Common myeloid progenitor, CD34-positive (primary cell): ENCODE data around the gene ADAMTS14.
A peak's percentile ranks its signal among the peaks of the same experiment; 100 is the strongest.
"Not testable (repeated sequence)": the region's sequence is repeated elsewhere in the genome, so short reads cannot be mapped to it uniquely, and the experiment has no call there.

Source experiments
- CTCF ChIA-PET: fragments of 350-600 bp; sonication (Branson Sonifier 250); formaldehyde crosslinking; loops from one replicate; lab custom pipeline; 2021; ENCODE audit warnings: antibody characterized with exemption; lab: Charles Lee
- POLR2A ChIA-PET: fragments of 350-600 bp; sonication (Branson Sonifier 250); formaldehyde crosslinking; loops from one replicate; lab custom pipeline; 2021; ENCODE audit warnings: antibody characterized with exemption; lab: Charles Lee
- DNase-seq, 3 donors: peaks; one replicate each; pipeline versions ENCODE4 v3.0.0 to v3.0.0-alpha.2; 2013
- H3K27ac ChIP-seq, 2 experiments: 1 replicate in 1 of 2; 2 replicates in 1 of 2; pipeline ENCODE4 v1.7.0; 2013; ENCODE audit warnings: inconsistent platforms in 2 of 2, low read length in 2 of 2, mild to moderate bottlenecking in 2 of 2, low read depth in 1 of 2, moderate library complexity in 1 of 2; ENCODE audit not compliant: severe bottlenecking in 2 of 2, insufficient read depth in 1 of 2, poor library complexity in 1 of 2
- H3K27me3 ChIP-seq, 5 experiments: replicated peaks in 2 of 5; 1 replicate in 3 of 5; 2 replicates in 2 of 5; pipeline versions ENCODE4 v1.6.1 to v1.7.0; 2013; ENCODE audit warnings: low read length in 4 of 5, mild to moderate bottlenecking in 2 of 5, moderate library complexity in 2 of 5, inconsistent platforms in 1 of 5; ENCODE audit not compliant: insufficient read depth in 5 of 5, control insufficient read depth in 4 of 5
- H3K36me3 ChIP-seq, 4 experiments: 1 replicate in 2 of 4; 2 replicates in 2 of 4; pipeline versions ENCODE4 v1.6.1 to v1.7.0; 2013; ENCODE audit warnings: low read length in 3 of 4, control low read depth in 1 of 4, mild to moderate bottlenecking in 1 of 4; ENCODE audit not compliant: control insufficient read depth in 4 of 4, insufficient read depth in 4 of 4
- H3K4me1 ChIP-seq, 4 experiments: 1 replicate in 3 of 4; 2 replicates in 1 of 4; pipeline versions ENCODE4 v1.6.1 to v1.7.1; 2013; ENCODE audit warnings: low read length in 3 of 4, mild to moderate bottlenecking in 3 of 4, control low read depth in 1 of 4, inconsistent platforms in 1 of 4, moderate library complexity in 1 of 4; ENCODE audit not compliant: control insufficient read depth in 4 of 4, insufficient read depth in 4 of 4; ENCODE audit errors: control extremely low read depth in 1 of 4
- H3K4me3 ChIP-seq, 7 experiments: 1 replicate in 4 of 7; 2 replicates in 3 of 7; pipeline versions ENCODE4 v1.5.1 to v1.7.0; 2013; ENCODE audit warnings: mild to moderate bottlenecking in 7 of 7, low read length in 6 of 7, moderate library complexity in 6 of 7, inconsistent platforms in 2 of 7, low read depth in 2 of 7, control low read depth in 1 of 7; ENCODE audit not compliant: insufficient read depth in 4 of 7, control insufficient read depth in 1 of 7; ENCODE audit errors: extremely low read depth in 1 of 7
- H3K9me3 ChIP-seq, 5 experiments: 1 replicate in 4 of 5; 2 replicates in 1 of 5; pipeline versions ENCODE4 v1.6.1 to v1.7.1; 2013; ENCODE audit warnings: low read length in 4 of 5, mild to moderate bottlenecking in 2 of 5, inconsistent platforms in 1 of 5, low read depth in 1 of 5, moderate library complexity in 1 of 5; ENCODE audit not compliant: control insufficient read depth in 4 of 5, insufficient read depth in 2 of 5; ENCODE audit errors: control extremely low read depth in 1 of 5
- WGBS: methylation state at CpG from one replicate; pipeline ENCODE4 v1.1.5; 2013; ENCODE audit not compliant: insufficient coverage; 5-methylcytosine and 5-hydroxymethylcytosine counted together

The ADAMTS14 gene

DNA sequence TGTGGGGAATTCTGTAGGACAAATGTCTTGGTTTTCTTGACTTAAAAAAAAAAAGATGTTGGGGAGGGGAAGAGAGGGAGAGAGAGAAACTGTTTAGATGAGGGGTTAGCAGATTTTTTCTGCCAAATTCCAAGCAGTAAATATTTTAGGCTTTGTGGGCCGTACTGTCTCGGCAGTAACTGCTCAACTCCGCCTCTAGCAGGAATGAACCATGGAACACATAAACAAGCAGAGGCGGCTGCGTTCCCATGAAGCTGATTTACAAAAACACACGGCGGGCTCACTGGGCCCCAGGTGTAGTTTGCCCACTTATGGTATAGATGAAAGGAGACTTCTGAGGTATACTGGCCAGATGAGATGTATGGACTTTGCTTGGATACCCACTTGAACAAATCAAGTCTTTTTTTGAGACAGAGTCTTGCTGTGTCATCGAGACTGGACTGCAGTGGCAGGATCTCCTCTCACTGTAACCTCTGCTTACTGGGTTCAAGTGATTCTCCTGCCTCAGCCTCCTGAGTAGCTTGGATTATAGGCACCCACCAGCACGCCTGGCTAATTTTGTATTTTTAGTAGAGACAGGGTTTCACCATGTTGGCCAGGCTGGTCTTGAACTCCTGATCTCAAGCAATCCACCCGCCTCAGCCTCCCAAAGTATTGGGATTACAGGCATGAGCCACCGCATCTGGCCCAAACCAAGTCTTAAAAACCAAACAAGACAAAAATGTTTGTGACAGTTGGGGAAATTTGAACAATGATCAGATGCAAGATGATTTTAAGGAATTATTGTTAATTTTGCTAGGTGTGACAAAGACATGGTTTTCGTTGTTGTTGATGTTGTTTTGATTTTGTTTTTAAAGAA, 9.7 kb upstream of the ADAMTS14 start:
- Histone ChIP-seq H3K36me3 (no peaks in the 10 kb centered on the region), H3K27me3 (peaks cover 0 to 4% (median 0%) of the 10 kb centered on the region in 5 experiments), H3K9me3 (peaks cover 2 to 18% (median 4%) of the 10 kb centered on the region in 5 experiments), H3K4me3 (no peak overlapping the region), H3K27ac (peak overlapping the region in 1 of 2 experiments; percentile 63), H3K4me1 (peaks cover 2 to 14% (median 8%) of the 10 kb centered on the region in 4 experiments)
- ChIA-PET POLR2A (no interaction called here), CTCF (interaction anchor here (0.9 kb wide), 1 partner anchor 61 kb away, joined by 3 read pairs; no protein-coding TSS in a partner anchor)
- 88% methylated on average over 11 of the region's 12 CpGs for WGBS
- DNase-seq: no peak

DNA sequence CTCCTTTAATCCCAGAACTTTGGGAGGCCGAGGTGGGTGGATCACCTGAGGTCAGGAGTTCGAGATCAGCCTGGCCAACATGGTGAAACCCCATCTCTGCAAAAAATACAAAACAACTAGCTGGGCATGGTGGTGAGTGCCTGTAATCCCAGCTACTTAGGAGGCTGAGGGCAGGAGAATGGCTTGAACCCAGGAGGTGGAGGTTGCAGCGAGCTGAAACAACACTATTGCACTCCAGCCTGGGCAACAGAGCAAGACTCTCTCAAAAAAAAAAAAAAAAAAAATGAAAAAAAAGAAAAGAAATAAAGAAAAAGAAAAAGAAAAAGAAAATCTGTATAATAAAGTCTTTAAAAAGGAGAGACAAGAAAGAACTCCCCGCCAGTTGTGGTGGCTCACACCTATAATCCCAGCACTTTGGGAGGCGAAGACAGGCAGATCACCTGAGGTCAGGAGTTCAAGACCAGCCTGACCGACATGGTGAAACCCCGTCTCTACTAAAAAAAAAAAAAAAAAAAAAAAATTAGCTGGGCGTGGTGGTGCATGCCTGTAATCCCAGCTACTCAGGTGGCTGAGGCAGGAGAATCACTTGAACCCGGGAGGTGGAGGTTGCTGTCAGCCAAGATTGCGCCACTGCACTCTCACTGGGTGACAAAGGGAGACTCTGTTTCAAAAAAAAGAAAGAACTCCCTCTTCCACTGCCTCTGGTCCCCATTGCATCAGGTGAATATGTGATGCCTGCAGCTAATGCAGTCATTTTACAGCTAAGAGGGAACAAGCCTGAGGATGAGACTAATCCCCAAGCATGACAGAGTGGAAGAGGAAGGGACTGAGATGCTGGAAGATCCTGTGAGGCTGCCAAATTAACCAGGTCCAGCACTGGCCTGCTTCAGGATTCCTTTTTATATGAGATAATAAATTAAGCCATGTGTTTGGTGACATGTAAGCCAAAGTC, 8.6 kb upstream of the ADAMTS14 start:
- H3K27ac ChIP-seq: peak overlapping the region in 1 of 2 experiments; percentile 63
- WGBS: 98% methylated on average over 4 of the region's 10 CpGs

DNA sequence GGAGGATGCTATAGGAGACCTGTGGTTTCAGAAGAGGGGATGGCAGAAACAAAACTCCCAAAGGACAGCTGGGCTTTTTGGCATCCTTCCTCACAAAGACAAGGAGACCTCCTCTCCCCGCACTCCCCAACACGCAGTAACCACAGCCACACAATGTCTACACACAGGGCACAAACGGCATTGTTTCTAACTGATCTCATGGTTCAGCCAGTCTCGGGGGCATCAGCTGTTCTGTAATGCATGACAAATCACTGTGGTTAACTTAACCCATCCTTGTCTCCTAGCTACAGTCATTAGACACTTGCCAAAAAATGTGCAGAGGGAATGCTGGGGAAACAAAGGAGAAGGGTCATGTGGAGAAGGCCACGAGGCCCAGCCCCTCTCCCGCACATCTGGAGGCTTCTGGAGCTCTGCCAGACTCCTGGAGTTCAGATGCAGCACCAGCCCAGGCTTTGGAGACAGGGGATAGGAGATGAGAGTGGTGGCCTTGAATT, 7.6 kb upstream of the ADAMTS14 start:
- DNase-seq: peak in 2 of 3 donors; percentile 71 to 74
- WGBS: 56% methylated on average over 4 of the region's 6 CpGs
- peaks cover 0 to 4% (median 0%) of the 10 kb centered on the region in 5 experiments for H3K27me3 ChIP-seq
- peaks cover 0 to 2% (median 0%) of the 10 kb centered on the region in 5 experiments for H3K9me3 ChIP-seq
- no peak overlapping the region for H3K4me3 ChIP-seq
- ChIA-PET POLR2A (no interaction called here), CTCF (interaction anchor here (1.5 kb wide), 1 partner anchor 106 kb away, joined by 5 read pairs; no protein-coding TSS in a partner anchor)
- H3K4me1 ChIP-seq: peaks cover 2 to 15% (median 8%) of the 10 kb centered on the region in 4 experiments
- H3K27ac ChIP-seq: peak overlapping the region in 1 of 2 experiments; percentile 49
- no peaks in the 10 kb centered on the region for H3K36me3 ChIP-seq

More for the DNA sequence above, 8.6 kb upstream of the ADAMTS14 start:
- CTCF ChIA-PET: interaction anchor here (0.9 to 1.5 kb wide), 2 partner anchors 62 to 105 kb away, joined by 3 to 5 read pairs; no protein-coding TSS in a partner anchor
- H3K27me3 ChIP-seq, H3K9me3 ChIP-seq, POLR2A ChIA-PET, H3K4me3 ChIP-seq, H3K36me3 ChIP-seq, DNase-seq: not testable (repeated sequence)
- H3K4me1 ChIP-seq: peaks cover 2 to 15% (median 8%) of the 10 kb centered on the region in 4 experiments

DNA sequence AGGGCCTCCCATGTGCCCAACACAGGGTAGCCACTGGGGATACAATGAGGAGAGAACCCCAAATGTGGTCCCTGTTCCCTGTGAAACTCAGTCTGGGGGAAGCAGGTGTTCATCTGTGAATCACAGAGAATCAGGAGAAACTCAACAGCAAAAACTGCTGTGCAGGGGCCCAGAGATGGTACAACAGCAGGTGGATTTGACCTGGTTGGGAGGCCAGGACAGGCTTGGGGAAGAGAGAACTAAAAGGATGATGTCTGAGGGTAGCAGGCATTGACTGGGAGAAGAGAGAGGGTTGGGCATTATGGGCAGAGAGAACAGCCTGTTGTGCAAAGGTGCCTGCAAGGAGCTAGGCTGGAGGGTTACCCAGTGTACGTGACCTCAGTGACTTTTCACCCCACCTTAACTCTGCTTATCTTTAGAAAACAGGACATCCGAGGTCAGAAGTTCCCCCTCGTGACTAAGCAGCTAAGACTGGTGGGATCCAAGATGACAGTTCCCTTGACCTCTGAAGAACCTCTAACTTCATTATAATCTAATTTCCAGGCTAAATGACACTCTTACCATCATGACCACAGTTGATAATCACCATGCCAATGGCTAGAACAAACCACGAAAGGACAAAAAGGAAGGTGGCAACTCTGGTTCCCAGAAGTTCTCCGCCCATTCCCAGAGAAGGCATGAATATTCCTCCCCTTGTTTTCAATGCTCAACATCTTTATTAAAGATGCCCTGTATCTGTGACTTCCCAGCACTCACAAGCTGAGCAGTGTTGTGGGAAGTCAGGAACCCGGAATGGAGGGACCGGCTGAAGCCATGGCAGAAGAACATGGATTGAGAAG, 5.1 kb upstream of the ADAMTS14 start:
- Histone ChIP-seq H3K4me1 (peaks cover 0 to 34% (median 22%) of the 10 kb centered on the region in 4 experiments), H3K36me3 (no peaks in the 10 kb centered on the region), H3K9me3 (peaks cover 0 to 2% (median 0%) of the 10 kb centered on the region in 5 experiments), H3K27me3 (peaks cover 0 to 10% (median 0%) of the 10 kb centered on the region in 5 experiments), H3K27ac (peak overlapping the region; percentile 17 to 77), H3K4me3 (peak overlapping the region in 1 of 7 experiments; percentile 33)
- peak; percentile 86 to 96 (median 95) for DNase-seq
- CTCF ChIA-PET: interaction anchor here (0.6 kb wide), 1 partner anchor 129 kb away, joined by 3 read pairs; no protein-coding TSS in a partner anchor
- 33% methylated on average over 4 of the region's 7 CpGs for WGBS
- POLR2A ChIA-PET: interaction anchor here (1.8 kb wide), 1 partner anchor 91 kb away, joined by 3 read pairs; no protein-coding TSS in a partner anchor

DNA sequence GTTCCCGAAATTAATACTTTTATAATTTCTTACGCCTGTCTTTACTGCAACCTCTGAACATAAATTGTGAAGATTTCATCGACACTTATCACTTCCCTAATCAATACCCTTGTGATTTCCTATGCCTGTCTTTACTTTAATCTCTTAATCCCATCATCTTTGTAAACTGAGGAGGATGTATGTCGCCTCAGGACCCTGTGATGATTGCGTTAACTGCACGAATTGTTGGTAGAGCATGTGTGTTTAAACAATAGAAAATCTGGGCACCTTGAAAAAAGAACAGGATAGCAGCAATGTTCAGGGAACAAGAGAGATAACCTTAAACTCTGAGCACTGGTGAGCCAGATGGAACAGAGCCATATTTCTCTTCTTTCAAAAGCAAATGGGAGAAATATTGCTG, 4.5 kb upstream of the ADAMTS14 start:
- WGBS: 100% methylated on average over 3 of the region's 6 CpGs
- H3K9me3 ChIP-seq, POLR2A ChIA-PET, DNase-seq, H3K4me3 ChIP-seq, H3K36me3 ChIP-seq: not testable (repeated sequence)
- Histone ChIP-seq H3K4me1 (peaks cover 0 to 39% (median 27%) of the 10 kb centered on the region in 4 experiments), H3K27me3 (peaks cover 0 to 13% (median 0%) of the 10 kb centered on the region in 5 experiments), H3K27ac (peak overlapping the region; percentile 17 to 77)
- CTCF ChIA-PET: interaction anchor here (0.6 kb wide), 1 partner anchor 130 kb away, joined by 3 read pairs; no protein-coding TSS in a partner anchor
